Measurements from ENCODE around the gene ATP5MC3. TPM values are rescaled to one million over a fixed set of nuclear protein-coding genes. Genes with fewer than 3 reads are reported as not detected.

Gene ATP5MC3
- total RNA-seq, 4 donors from 2014 or later, result 36.5 to 84.5 (median 61.1) TPM

DNA sequence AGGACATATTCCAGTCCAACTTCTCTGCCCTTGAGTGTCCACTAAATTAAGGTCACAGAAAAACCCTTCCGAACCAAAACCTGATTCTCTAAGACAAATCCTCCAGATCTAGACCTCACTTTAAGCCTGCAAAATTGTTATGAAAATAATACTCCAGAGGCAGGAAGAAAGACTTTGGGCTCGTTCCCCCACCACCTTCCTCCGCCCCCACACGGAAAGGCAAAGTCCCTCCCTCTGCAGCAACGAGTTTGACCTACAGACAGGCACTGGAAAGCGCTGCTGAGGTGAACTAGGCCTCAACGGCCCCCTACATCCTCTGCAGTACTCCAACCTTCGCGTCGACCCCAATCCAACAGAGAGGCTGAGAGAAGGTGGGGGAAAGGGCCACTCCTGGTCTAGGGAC lies 808 bp downstream of the ATP5MC3 start:
- no peaks in the 10 kb centered on the region for H3K4me1 ChIP-seq
- intact Hi-C loops (cut with DNase I; ENCODE audit: low total_unique reads), result no loop called here
- no peaks in the 10 kb centered on the region for H3K9me3 ChIP-seq
- TF ChIP-seq, protein P1, sequence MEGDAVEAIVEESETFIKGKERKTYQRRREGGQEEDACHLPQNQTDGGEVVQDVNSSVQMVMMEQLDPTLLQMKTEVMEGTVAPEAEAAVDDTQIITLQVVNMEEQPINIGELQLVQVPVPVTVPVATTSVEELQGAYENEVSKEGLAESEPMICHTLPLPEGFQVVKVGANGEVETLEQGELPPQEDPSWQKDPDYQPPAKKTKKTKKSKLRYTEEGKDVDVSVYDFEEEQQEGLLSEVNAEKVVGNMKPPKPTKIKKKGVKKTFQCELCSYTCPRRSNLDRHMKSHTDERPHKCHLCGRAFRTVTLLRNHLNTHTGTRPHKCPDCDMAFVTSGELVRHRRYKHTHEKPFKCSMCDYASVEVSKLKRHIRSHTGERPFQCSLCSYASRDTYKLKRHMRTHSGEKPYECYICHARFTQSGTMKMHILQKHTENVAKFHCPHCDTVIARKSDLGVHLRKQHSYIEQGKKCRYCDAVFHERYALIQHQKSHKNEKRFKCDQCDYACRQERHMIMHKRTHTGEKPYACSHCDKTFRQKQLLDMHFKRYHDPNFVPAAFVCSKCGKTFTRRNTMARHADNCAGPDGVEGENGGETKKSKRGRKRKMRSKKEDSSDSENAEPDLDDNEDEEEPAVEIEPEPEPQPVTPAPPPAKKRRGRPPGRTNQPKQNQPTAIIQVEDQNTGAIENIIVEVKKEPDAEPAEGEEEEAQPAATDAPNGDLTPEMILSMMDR (IDR thresholded peaks at IDR 0.05), result no peak
- no peak for TF ChIP-seq POLR2A (IDR thresholded peaks at IDR 0.05)
- H3K36me3 ChIP-seq, result no peaks in the 10 kb centered on the region
- peak overlapping the region; percentile 71 to 90 for H3K4me3 ChIP-seq
- H3K27ac ChIP-seq, result peak overlapping the region; percentile 80 to 87
- DNase-seq, result peak in 1 of 2 donors; percentile 26
- H3K27me3 ChIP-seq, result no peaks in the 10 kb centered on the region

DNA sequence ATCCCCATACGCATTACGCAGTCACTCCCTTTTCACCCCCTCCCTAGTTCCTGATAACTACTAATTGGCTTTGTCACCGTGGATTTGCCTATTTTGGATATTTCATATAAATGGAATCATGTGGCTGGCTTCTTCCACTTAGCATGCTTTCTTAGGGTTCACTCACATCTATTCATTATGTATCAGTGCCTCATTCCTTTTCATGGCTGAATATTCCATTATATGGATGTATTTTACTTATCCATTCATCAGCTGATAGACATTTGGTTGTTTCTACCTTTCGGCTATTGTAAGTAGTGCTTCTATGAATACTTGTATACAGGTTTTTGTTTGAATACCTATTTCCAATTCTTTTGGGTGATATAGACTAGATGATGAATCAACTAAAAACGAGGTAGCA lies 4.9 kb downstream of the ATP5MC3 start:
- Histone ChIP-seq H3K4me1 (no peaks in the 10 kb centered on the region), H3K9me3 (no peaks in the 10 kb centered on the region), H3K27ac (no peak overlapping the region), H3K4me3 (no peak overlapping the region), H3K36me3 (no peaks in the 10 kb centered on the region), H3K27me3 (no peaks in the 10 kb centered on the region)
- no peak for DNase-seq
- intact Hi-C loops (cut with DNase I; ENCODE audit: low total_unique reads), result no loop called here
- no peak for TF ChIP-seq POLR2A (IDR thresholded peaks at IDR 0.05)
- TF ChIP-seq, protein P1 (IDR thresholded peaks at IDR 0.05), result no peak

DNA sequence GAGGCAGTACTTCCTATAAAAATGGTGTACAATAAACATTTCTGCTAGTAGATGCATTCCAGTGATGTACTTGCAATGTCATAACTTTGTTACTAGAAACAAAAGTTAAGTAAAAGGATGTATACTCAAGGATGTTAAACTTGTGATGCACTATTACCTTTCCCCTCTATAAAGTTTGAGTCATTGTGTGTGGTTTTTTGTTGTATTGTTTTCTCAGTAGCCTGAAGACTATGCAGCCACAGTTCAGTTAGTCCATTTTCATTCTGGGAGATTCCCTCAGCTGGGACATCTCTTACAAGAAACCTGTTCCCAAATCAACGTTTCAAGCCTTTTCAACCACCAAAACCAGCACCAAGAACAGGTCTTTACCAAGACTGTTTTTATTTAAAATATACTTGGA lies 5.6 kb downstream of the ATP5MC3 start:
- H3K36me3 ChIP-seq, result no peaks in the 10 kb centered on the region

DNA sequence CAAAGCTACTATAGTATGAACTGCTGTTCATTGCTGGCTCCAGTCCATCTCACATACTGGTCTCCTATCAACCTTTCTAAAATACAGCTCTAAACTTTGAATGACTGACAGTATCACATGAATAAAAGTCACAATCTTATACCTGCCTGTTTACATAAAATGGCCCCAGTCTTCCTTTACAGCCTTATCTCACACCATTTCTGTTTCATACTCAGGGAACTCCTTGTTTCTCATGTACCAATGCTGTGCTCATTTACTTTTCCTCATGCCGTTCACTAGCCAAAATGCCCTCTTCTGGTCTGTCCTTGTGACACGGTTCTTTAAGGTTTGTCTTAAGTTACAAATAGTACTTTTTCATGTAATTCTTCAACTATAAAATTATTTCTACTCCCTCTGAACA lies 6.2 kb downstream of the ATP5MC3 start:
- Histone ChIP-seq H3K27me3 (no peaks in the 10 kb centered on the region), H3K4me3 (no peak overlapping the region), H3K27ac (no peak overlapping the region), H3K4me1 (no peaks in the 10 kb centered on the region), H3K36me3 (no peaks in the 10 kb centered on the region), H3K9me3 (no peaks in the 10 kb centered on the region)
- intact Hi-C loops (cut with DNase I; ENCODE audit: low total_unique reads), result no loop called here
- TF ChIP-seq, protein P1 (IDR thresholded peaks at IDR 0.05), result no peak
- no peak for TF ChIP-seq POLR2A (IDR thresholded peaks at IDR 0.05)
- DNase-seq, result no peak

More for the DNA sequence above, 5.6 kb downstream of the ATP5MC3 start:
- Histone ChIP-seq H3K4me3 (no peak overlapping the region), H3K27ac (no peak overlapping the region), H3K9me3 (no peaks in the 10 kb centered on the region), H3K27me3 (no peaks in the 10 kb centered on the region), H3K4me1 (no peaks in the 10 kb centered on the region)
- TF ChIP-seq, protein P1 (IDR thresholded peaks at IDR 0.05), result no peak
- TF ChIP-seq POLR2A (IDR thresholded peaks at IDR 0.05), result no peak
- intact Hi-C loops (cut with DNase I; ENCODE audit: low total_unique reads), result no loop called here
- no peak for DNase-seq

DNA sequence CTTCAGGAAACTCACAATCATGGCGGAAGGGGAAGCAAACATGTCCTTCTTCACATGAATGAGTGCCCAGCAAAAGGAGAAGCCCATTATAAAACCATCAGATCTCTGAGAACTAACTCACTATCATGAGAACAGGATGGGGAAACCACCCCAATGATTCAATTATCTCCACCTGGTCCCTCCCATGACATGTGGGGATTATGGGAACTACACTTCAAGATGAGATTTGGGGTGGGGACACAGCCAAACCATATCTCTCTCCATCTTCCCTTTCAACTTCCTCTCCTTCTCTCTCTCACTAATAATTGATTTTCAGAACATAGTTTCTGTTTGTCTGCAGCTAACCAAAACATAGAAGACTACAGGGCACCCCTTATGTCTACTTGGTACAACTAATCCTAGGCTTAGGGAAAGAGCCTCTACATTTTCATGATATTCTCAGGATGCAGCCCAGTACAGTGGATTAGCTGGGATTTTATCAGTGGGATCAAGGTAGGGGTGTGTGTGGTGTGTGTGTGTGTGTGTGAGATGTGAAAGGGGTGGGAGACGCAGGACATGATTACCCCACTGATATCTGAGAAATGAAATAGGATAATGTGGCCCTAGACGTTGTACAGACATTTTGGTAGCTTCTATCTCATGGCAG lies 10.7 kb downstream of the ATP5MC3 start:
- Histone ChIP-seq H3K9me3 (no peaks in the 10 kb centered on the region), H3K4me1 (no peaks in the 10 kb centered on the region), H3K27ac (no peak overlapping the region), H3K27me3 (no peaks in the 10 kb centered on the region), H3K36me3 (no peaks in the 10 kb centered on the region), H3K4me3 (no peak overlapping the region)
- intact Hi-C loops (cut with DNase I; ENCODE audit: low total_unique reads), result no loop called here
- no peak for DNase-seq
- no peak for TF ChIP-seq POLR2A (IDR thresholded peaks at IDR 0.05)
- TF ChIP-seq, protein P1 (IDR thresholded peaks at IDR 0.05), result no peak

Measured in uterus (tissue), 4 donors.